Dendritic cell treated with granulocyte-macrophage colony-stimulating factor and Interleukin-4, amounts not matched to agents 40 ng/mL and 50 ng/mL, for 4 days (primary cell): ENCODE measurements around the gene ATL2.

ENCODE experiments used
- H3K27ac Mint-ChIP-seq: one replicate; pipeline ENCODE4 v1.8.0; 2022; ENCODE audit warnings: mild to moderate bottlenecking, mixed read lengths
- H3K27me3 Mint-ChIP-seq: one replicate; pipeline ENCODE4 v1.8.0; 2022; ENCODE audit warnings: mild to moderate bottlenecking, mixed read lengths
- H3K36me3 Mint-ChIP-seq: one replicate; pipeline ENCODE4 v1.8.0; 2022; ENCODE audit warnings: low read depth, mixed read lengths
- H3K4me1 Mint-ChIP-seq: one replicate; pipeline ENCODE4 v1.8.0; 2022; ENCODE audit warnings: low read depth, mixed read lengths
- H3K4me3 Mint-ChIP-seq: one replicate; pipeline ENCODE4 v1.8.0; 2022; ENCODE audit warnings: mild to moderate bottlenecking, moderate library complexity, mixed read lengths
- H3K9me3 Mint-ChIP-seq: one replicate; pipeline ENCODE4 v1.8.0; 2022; ENCODE audit warnings: mixed read lengths
- intact Hi-C: fragments of 100-400 bp; cut with micrococcal nuclease; formaldehyde crosslinking; loops from one replicate; pipeline ENCODE4 v1.15.0; 2022

The ATL2 gene

DNA sequence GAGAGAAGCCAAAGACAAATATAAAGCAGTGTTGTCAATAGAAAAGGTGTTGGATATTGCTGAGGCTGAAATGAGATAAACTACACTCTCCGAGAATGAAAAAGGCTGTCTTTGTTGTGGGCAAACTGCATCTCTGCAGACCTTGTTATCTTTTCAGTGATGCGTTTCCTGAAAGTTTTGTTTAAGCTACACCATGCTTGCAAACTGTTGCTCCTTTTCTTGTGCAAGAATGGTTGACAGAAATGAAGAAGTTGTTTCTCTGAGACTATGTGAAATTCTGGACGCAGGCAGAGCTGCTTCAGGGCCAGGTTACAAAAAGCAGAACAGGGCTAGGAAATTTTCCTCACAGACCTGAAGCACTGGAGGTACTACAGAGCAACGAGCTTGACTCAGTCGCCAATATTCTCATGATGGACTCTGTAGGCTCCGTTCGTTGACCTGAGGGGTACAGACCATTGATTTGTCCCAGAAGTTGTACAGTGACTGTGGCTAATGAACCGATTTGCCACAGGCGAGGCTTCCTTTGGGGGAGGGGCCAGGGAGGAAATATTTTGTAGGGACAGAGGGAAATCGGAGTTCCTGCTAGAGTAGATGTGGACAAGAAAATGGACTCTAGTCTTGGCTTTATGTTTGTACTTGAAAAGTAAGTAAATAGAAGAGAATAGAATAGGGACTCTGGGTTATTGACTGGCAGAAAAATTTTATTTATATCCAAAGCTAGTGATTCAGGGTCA is 3.5 kb upstream of the ATL2 start:
- no peaks in the 10 kb centered on the region for H3K27me3 Mint-ChIP-seq
- peaks cover 36% of the 10 kb centered on the region for H3K4me1 Mint-ChIP-seq
- H3K36me3 Mint-ChIP-seq = peaks cover 18% of the 10 kb centered on the region
- peak overlapping the region; percentile 64 for H3K4me3 Mint-ChIP-seq
- intact Hi-C loops = no loop called here
- H3K9me3 Mint-ChIP-seq = no peaks in the 10 kb centered on the region
- H3K27ac Mint-ChIP-seq = peak overlapping the region; percentile 88

DNA sequence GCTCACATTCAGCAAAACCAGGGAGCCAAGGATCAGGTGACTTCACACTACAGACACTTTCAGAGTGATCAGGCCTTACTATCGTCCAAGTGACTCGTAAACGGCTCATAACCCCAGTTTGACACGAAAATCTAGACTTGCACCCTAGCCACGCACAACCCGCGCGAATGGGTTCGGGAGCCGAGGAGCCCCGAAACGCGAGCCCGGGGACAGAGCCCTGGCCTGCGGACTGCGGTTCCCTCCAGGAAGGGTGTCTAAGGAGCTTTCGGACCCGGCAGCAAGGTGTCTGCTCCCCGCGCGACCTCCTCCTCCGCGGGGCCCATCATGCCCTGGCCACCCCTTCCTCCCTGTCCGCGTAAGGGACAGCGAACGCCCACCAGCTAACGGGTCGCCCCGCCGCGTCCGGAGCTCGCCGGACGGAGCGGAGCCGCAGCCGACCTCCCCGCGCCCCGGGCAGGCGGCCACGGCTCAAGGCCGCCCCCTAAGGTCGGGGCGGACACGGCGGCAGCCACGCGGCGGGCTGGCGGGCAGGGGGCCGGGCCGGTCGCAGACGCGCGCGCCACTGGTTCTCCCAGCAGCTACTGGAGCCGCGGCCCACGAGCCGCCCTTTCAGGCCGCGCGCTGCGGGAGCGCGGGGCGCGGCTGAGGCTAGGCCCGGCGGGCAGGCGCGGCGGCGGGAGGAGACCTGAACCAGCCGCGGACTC is 575 bp downstream of the ATL2 start:
- Mint-ChIP-seq H3K4me1 (peaks cover 47% of the 10 kb centered on the region), H3K9me3 (no peaks in the 10 kb centered on the region)
- intact Hi-C loops = loop anchor here (5.0 kb wide), 1 partner anchor 299 kb away; the partner anchor contains the start of gene CYP1B1

DNA sequence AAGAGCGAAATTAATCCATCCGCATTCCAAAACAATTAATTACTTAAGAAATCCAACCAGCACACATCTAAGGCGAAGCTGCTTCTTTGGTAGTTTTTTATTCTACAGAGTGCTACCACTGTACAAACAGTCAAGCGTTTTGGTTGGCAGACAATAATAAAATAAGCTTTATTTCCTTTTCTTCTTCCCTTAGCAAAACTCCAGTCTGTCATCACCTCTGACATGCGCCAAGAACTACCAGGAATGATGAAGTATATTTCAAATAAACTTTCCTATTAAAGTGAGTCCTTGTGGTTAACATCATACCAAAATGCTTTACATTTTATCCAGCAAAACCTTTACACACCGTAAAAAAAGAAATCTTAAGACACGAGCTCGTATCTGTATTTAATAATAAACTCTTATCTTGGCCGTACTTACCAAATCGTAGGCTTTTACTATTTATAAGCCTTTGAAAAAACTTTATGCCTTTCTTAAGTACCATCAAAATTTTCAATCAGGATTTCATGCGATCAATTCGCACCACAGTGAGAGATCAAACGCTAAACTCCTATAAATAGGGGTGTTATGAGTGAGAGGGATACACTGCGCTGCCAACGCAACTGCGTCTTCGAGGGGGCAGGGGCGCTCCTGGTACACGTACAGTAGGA is 1.3 kb downstream of the ATL2 start:
- Mint-ChIP-seq H3K4me1 (peaks cover 45% of the 10 kb centered on the region), H3K27ac (peak overlapping the region; percentile 93), H3K9me3 (no peaks in the 10 kb centered on the region), H3K4me3 (peak overlapping the region; percentile 91), H3K27me3 (no peaks in the 10 kb centered on the region), H3K36me3 (peaks cover 18% of the 10 kb centered on the region)
- intact Hi-C loops = loop anchor here (5.0 kb wide), 1 partner anchor 299 kb away; the partner anchor contains the start of gene CYP1B1

More for the DNA sequence above, 575 bp downstream of the ATL2 start:
- H3K36me3 Mint-ChIP-seq = peaks cover 18% of the 10 kb centered on the region
- no peaks in the 10 kb centered on the region for H3K27me3 Mint-ChIP-seq
- H3K27ac Mint-ChIP-seq = peak overlapping the region; percentile 93
- H3K4me3 Mint-ChIP-seq = peak overlapping the region; percentile 91

DNA sequence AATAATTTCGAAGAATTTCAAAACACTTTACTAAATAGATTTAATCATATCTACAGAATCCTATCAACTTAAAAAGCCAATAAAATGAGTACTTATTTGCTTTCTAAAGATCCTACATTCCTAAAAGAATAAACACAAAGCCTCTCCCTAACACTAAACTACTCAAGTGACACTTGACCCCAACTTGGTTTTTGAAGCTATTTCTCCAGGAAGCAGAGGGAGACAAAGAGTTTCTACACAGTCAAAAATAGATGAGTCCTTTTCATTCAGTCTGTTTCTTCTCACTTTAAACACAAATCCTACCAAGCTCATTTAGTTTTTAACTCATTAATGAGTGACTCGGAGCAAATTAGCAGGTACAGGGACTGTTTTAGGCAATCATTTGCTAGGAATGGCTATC is 2.1 kb downstream of the ATL2 start:
- H3K4me3 Mint-ChIP-seq = no peak overlapping the region
- intact Hi-C loops = loop anchor here (5.0 kb wide), 1 partner anchor 298 kb away; the partner anchor contains the start of gene CYP1B1
- no peaks in the 10 kb centered on the region for H3K9me3 Mint-ChIP-seq
- H3K36me3 Mint-ChIP-seq = peaks cover 18% of the 10 kb centered on the region
- peaks cover 37% of the 10 kb centered on the region for H3K4me1 Mint-ChIP-seq
- H3K27ac Mint-ChIP-seq = no peak overlapping the region
- H3K27me3 Mint-ChIP-seq = no peaks in the 10 kb centered on the region

GRCh38 chr2:38371235-38371634 is 5.8 kb downstream of the ATL2 start:
- Mint-ChIP-seq H3K27me3 (no peaks in the 10 kb centered on the region), H3K36me3 (peaks cover 3% of the 10 kb centered on the region), H3K9me3 (no peaks in the 10 kb centered on the region), H3K4me3 (no peak overlapping the region), H3K27ac (no peak overlapping the region), H3K4me1 (peaks cover 23% of the 10 kb centered on the region)
- intact Hi-C loops = no loop called here

DNA sequence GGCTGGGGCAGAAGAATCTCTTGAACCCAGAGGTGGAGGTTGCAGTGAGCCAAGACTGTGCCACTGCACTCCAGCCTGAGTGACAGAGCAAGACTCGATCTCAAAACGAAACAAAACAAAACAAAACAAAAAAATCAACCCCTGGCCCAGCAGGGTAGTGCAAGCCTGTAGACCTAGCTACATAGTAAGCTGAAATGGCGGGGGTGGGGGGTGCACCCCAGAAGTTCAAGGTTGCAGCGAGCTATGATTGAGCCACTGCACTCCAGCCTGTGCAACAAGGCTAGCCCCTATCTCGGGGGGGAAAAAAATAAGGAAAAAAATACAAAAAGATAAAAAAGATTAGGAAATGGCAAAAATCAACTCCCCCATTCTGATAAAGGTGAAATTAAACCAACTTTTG is 6.4 kb downstream of the ATL2 start:
- intact Hi-C loops = no loop called here
- no peaks in the 10 kb centered on the region for H3K27me3 Mint-ChIP-seq

DNA sequence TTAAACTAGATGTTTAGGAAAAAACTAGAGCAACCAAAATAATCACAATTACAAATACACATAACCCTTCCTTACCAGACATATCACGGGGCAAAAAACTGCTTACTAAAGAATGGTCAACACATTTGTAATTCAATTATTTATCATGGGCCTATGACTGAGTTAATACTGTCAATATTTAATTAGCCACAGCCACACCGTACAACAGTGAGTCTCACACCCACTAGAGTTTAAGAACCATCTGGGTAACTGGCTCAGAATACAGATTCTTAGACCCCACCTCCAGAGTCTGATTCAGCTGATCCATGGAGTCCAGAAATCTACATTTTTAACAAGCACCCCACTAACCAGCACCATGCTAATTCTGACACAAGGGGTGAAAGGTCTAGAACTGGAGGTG is 14.8 kb downstream of the ATL2 start:
- intact Hi-C loops = no loop called here
- peaks cover 7% of the 10 kb centered on the region for H3K36me3 Mint-ChIP-seq
- no peak overlapping the region for H3K4me3 Mint-ChIP-seq
- no peaks in the 10 kb centered on the region for H3K27me3 Mint-ChIP-seq
- no peaks in the 10 kb centered on the region for H3K9me3 Mint-ChIP-seq
- H3K4me1 Mint-ChIP-seq = peaks cover 6% of the 10 kb centered on the region
- no peak overlapping the region for H3K27ac Mint-ChIP-seq

More for the DNA sequence above, 6.4 kb downstream of the ATL2 start:
- H3K9me3 Mint-ChIP-seq = no peaks in the 10 kb centered on the region
- H3K36me3 Mint-ChIP-seq = peaks cover 3% of the 10 kb centered on the region
- no peak overlapping the region for H3K4me3 Mint-ChIP-seq
- peaks cover 18% of the 10 kb centered on the region for H3K4me1 Mint-ChIP-seq
- no peak overlapping the region for H3K27ac Mint-ChIP-seq

DNA sequence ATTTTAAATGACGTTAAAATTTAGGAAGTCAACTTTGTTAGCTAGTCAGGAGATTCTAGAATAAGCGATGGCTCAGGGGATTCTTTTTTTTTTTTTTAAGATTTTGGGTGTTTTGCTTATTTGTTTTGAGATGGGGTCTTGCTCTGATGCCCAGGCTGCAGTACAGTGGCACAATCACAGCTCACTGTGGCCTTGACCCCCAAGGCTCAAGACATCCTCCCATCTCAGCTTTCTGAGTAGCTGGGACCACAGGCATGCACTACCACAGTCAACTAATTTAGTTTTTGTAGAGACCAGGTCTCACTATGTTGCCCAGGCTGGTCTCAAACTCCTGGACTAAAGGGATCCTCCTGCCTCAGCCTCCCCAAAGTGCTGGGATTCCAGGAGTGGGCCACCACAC is 16.9 kb downstream of the ATL2 start:
- peaks cover 4% of the 10 kb centered on the region for H3K4me1 Mint-ChIP-seq
- no peak overlapping the region for H3K4me3 Mint-ChIP-seq
- no peak overlapping the region for H3K27ac Mint-ChIP-seq
- H3K27me3 Mint-ChIP-seq = no peaks in the 10 kb centered on the region
- intact Hi-C loops = no loop called here
- no peaks in the 10 kb centered on the region for H3K36me3 Mint-ChIP-seq
- H3K9me3 Mint-ChIP-seq = no peaks in the 10 kb centered on the region

DNA sequence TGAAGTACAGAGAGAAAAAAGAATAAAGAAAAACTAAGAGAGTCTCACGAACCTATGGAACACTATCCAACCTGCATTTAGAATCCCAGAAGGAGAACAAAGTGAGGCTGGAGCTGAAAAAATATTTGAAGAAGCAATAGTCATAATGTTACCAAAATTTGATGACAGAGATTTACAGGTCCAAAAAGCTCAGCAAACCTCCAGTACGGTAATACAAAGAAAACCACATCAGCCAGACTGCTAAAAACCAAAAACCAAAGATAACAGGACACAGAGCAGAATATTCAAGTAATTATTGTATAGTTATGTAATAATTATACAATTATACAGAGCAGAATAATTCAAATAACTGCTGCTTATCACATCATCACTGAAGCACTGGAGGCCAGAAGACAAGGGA is 23.7 kb downstream of the ATL2 start:
- Mint-ChIP-seq H3K9me3 (no peaks in the 10 kb centered on the region), H3K27me3 (no peaks in the 10 kb centered on the region), H3K4me3 (no peak overlapping the region), H3K36me3 (peaks cover 10% of the 10 kb centered on the region), H3K4me1 (peaks cover 12% of the 10 kb centered on the region), H3K27ac (no peak overlapping the region)
- intact Hi-C loops = no loop called here

DNA sequence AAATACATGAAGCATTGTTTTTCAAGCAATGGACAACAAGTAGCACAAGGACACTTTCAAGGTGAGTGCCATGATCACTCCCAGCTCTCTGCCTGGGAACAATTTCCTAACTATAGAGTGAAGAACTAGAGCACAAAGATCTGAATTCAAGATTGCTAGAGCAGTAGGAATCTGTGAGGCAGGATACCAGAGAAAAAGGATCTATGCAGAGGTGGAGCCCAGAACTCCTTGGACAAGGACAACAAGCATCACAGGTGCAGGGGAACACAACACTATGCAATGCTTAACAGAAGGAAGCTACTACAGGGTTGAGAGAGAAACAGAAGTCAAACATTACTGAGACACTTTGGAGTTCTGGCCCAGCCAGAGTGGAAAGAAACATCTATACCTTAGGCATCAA is 24.7 kb downstream of the ATL2 start:
- H3K27ac Mint-ChIP-seq = no peak overlapping the region
- H3K36me3 Mint-ChIP-seq = peaks cover 10% of the 10 kb centered on the region
- intact Hi-C loops = no loop called here

GRCh38 chr2:38345323-38346038 is 31.6 kb downstream of the ATL2 start:
- Mint-ChIP-seq H3K9me3 (peaks cover 9% of the 10 kb centered on the region), H3K36me3 (peaks cover 35% of the 10 kb centered on the region), H3K27ac (no peak overlapping the region), H3K27me3 (no peaks in the 10 kb centered on the region), H3K4me1 (no peaks in the 10 kb centered on the region), H3K4me3 (no peak overlapping the region)
- intact Hi-C loops = no loop called here

More for the DNA sequence above, 24.7 kb downstream of the ATL2 start:
- H3K4me3 Mint-ChIP-seq = no peak overlapping the region
- peaks cover 12% of the 10 kb centered on the region for H3K4me1 Mint-ChIP-seq
- no peaks in the 10 kb centered on the region for H3K9me3 Mint-ChIP-seq
- H3K27me3 Mint-ChIP-seq = no peaks in the 10 kb centered on the region

GRCh38 chr2:38344813-38345212 is 32.3 kb downstream of the ATL2 start:
- Mint-ChIP-seq H3K27ac (no peak overlapping the region), H3K4me3 (no peak overlapping the region), H3K9me3 (peaks cover 9% of the 10 kb centered on the region), H3K36me3 (peaks cover 41% of the 10 kb centered on the region), H3K27me3 (no peaks in the 10 kb centered on the region), H3K4me1 (no peaks in the 10 kb centered on the region)
- intact Hi-C loops = no loop called here

DNA sequence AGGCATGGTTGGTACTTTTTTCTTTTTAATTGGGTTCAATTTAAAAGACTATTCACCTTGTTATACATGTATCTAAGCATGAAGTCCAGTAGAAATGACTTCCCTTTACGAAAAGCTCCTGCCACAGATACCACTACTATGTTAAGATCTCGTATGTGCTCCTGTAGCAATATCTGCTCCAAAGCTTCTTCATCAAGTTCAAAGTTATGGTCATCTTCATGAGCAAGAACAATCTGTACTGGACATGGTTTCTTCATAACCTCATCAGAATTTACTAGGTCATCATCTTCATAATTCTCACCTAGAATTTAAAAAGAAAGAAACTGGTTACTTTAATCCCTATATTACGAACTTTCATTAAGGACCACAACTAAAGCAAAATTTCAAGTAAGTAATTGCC is 33.9 kb downstream of the ATL2 start:
- no peak overlapping the region for H3K27ac Mint-ChIP-seq
- no peak overlapping the region for H3K4me3 Mint-ChIP-seq
- no peaks in the 10 kb centered on the region for H3K27me3 Mint-ChIP-seq
- H3K36me3 Mint-ChIP-seq = peaks cover 47% of the 10 kb centered on the region
- H3K9me3 Mint-ChIP-seq = peaks cover 9% of the 10 kb centered on the region
- intact Hi-C loops = no loop called here
- H3K4me1 Mint-ChIP-seq = no peaks in the 10 kb centered on the region
